ENCODE data around the gene ELOB.

- TF ChIP-seq EZH2 (IDR thresholded peaks at IDR 0.05; ENCODE audit: low read length, missing control alignments), result no peak
- no peak for TF ChIP-seq CTCF (conservative IDR thresholded peaks at IDR 0.05 in 1 of 2, IDR thresholded peaks at IDR 0.05 in 1 of 2; ENCODE audit: low read depth in 1 of 2, low read length in 2 of 2)
Measured at GRCh38 chr16:2821487-2822157, 44.5 kb upstream of the ELOB start.

Measured in fibroblast of lung (primary cell).